GM18499 (cell line): ENCODE results near the gene IQGAP2.

Experiments
- ATAC-seq: cut with Tn5 transposase; IDR thresholded peaks from one replicate; pipeline ENCODE4 v1.9.1; 2021; ENCODE audit warnings: moderate number of reproducible peaks; ENCODE audit not compliant: insufficient read depth, unreplicated experiment

The IQGAP2 gene

GRCh38 chr5:76525956-76526355 is 122.9 kb downstream of the IQGAP2 start:
- no peak for ATAC-seq

- no peak for ATAC-seq
These were observed 124.0 kb downstream of the IQGAP2 start for GRCh38 chr5:76526950-76527583.

DNA sequence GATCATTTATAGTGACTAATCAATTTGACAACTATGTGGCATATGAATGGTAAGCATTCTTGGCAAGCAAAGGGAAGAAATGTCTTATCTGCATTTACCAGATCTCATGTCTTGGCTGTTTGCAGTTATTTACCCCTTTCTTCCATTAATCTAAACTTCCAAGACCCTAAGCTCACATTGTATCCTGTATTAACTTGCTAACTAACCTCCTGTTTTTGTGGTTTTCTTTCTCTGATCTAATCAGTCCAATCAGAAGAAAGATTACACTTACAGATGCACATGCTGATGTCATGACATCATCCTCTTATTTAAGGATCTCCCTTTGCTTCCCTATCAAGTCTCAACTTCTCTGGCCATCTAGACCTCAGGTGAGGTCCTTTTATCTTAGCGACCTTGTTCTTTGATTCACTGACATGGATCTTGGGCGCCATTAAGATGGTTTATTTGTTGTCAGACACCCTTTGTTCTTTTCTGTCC is 124.6 kb downstream of the IQGAP2 start:
- ATAC-seq: no peak

DNA sequence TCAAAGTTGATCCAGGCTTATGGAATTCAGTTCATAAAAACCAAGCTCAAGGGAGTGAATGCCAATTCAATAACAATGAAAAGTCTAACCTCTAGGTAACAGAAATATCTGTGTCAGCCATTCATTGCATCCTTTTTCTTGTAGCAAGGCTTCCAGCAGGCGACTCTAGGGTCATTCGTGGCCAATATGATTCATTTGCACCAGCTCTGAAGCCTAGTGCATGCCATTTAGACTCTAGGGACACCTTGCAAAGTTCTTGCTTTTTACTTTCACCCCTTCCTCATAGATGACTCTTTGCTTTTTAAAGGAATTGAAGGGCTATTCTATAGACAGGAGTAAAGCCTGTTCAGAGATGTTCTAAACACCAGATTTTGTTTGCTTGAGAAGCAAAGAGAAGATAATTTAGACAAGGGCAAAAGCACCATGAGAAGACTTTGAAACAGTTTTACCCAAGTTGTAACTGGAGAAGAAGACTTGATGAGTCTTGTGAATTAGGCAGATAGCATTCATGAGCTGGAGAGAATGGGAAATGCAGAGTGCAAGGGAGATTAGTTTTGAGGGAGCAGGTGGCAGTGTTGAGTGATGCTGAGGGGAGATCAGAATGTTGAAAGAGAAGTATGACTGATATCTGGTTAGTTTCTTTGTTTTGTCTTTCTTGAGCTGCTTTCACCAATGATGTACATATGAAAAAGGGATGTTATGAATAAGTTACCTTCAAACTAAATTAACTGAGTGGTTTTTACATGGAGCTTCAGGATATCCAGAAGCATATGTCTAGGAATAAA is 125.7 kb downstream of the IQGAP2 start:
- no peak for ATAC-seq

- ATAC-seq: no peak
These were observed 126.6 kb downstream of the IQGAP2 start for GRCh38 chr5:76529464-76530344.

- no peak for ATAC-seq
These were observed 129.0 kb downstream of the IQGAP2 start for GRCh38 chr5:76532052-76532451.

DNA sequence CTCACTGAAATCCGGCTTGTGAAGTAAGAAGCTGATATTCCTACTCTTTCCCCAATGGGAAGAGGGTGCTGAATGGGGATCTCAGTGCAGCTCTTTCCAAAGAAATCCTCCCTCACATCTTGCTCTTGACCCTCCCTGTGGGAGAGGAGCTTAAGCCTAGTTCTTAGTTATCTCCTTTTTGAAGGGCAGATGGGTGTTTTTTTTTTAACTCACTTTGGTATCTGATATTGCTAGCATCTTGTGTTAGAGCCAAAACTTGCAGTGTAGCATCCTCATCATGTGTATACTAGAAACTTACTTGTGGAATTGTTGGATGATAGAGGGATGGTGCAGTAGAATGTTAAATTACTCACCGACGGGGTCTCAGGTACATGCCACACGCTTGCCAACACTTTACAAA is 129.9 kb downstream of the IQGAP2 start:
- no peak for ATAC-seq

- ATAC-seq: no peak
These were observed 132.5 kb downstream of the IQGAP2 start for GRCh38 chr5:76535577-76535976.

- no peak for ATAC-seq
These were observed 134.0 kb downstream of the IQGAP2 start for GRCh38 chr5:76537073-76537543.

DNA sequence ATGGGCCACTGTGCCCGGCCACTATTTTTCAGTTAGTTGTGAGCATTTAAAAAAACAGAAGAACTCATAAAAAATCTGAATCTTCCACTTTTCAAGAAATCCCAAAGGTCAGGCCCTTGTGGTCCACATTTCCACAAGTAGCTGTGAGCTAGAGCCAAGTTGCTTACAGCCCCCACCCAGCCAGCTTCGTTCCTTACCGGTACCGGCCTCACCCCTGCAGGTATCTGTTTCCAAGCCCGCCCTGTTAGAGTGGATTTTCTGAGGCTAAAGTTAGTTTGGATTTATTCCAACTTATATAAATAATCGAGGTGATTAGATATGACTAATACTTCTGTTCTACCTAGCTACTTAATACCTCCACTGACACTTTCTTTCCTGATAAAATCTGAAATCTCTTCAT is 139.2 kb downstream of the IQGAP2 start:
- ATAC-seq: no peak

- no peak for ATAC-seq
These were observed 140.0 kb downstream of the IQGAP2 start for GRCh38 chr5:76542887-76543690.

GRCh38 chr5:76544268-76544926 is 141.3 kb downstream of the IQGAP2 start:
- no peak for ATAC-seq

DNA sequence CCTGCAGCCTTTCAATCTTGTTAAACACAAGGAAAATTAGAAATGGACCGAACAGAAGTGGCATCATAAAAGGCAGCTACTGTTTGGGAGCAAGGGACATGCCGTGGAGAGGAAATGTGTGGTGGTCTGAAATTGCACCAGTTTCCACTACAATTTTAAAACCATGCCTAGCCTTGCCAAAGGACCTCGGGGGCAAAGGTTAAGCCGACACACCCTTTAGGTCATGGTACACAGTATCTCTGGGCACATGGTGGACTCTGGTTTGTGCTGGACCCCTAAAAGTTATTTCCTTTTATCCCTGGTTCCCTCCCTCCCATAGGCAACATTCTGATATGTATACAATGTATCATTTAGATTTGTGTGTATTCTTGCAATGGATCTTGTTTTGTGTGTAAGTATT is 142.1 kb downstream of the IQGAP2 start:
- no peak for ATAC-seq

DNA sequence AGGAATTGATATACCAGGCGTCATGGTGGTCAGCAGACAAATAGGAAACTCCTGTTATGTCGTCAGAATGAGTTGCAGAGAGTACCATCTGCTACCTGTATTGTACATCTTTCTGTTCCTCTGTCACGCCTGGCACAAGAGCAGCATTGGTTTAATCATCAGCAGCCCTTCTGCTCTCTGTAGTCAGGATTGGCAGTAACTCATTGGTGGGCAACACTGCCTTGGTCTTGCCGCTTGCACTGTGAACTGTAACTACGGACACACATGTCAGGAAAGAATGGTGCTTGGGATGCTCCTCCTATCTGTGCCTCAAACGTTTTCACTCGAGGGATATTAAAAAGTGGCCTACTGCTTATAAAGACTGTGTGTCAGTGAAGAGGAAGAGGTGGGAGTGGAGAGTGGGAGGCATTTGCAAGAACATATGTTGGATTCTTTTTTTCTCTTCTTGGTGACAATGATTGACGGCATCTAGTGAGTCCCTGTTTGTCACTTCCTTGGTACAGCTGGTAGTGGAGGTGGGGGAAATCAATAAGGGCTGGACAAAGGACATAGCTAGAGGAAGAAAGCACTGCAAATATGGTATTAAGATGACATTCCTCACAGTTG is 143.5 kb downstream of the IQGAP2 start:
- no peak for ATAC-seq

GRCh38 chr5:76547242-76547890 is 144.3 kb downstream of the IQGAP2 start:
- peak; percentile 65 for ATAC-seq

- no peak for ATAC-seq
These were observed 144.9 kb downstream of the IQGAP2 start for GRCh38 chr5:76547891-76548524.

GRCh38 chr5:76548525-76549229 is 145.6 kb downstream of the IQGAP2 start:
- no peak for ATAC-seq
